IPS-18c (cell line): Measurements from ENCODE around the gene KSR2.

Source experiments
- H3K4me3 ChIP-seq: 2 replicates; pipeline ENCODE4 v1.7.0; 2013; ENCODE audit warnings: low read depth, mild to moderate bottlenecking, low read length, moderate library complexity; ENCODE audit not compliant: insufficient read depth
- H3K9me3 ChIP-seq: one replicate; pipeline ENCODE4 v1.6.1; 2013; ENCODE audit warnings: mild to moderate bottlenecking, low read length, moderate library complexity; ENCODE audit not compliant: control insufficient read depth, insufficient read depth

KSR2 gene

DNA sequence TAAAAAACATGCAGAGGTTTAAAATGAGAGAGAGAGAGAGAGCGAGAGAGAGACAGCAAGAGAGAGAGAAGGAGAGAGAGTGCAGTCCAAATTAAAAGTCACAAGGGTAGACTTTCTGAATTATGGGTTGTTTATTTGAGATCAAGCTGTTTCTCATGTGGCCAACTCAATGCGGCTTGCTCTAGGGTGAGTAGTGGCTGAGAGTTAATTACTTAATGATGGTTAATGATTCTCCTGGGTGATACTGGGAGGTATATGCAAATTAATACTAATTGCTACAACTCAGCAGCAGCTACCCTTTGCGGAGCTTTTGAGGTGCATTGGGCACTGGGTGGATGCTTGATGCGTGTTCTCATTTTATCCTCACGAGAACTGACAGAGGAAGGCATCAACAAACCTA is 485.3 kb downstream of the KSR2 start:
- H3K4me3 ChIP-seq = no peak overlapping the region
- peaks cover 2% of the 10 kb centered on the region for H3K9me3 ChIP-seq

DNA sequence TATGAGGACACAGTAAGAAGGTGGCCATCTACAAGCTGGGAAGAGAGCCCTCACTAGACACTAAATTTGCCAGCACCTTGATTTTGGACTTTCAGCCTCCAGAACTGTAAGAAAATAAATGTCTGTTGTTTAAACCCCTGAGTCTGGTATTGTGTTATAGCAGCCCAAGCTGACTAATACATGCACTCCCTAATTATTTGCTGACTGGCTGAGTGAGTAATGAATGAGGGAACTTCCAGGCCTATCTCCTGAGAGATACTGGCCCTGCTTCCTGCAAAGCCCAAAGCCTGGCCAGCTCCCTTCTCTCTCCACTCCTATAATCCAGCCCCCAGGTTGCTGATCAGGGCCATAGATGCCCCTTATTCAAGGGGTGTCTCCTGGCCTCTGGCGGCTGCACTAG is 487.3 kb downstream of the KSR2 start:
- no peak overlapping the region for H3K4me3 ChIP-seq
- peaks cover 2% of the 10 kb centered on the region for H3K9me3 ChIP-seq

DNA sequence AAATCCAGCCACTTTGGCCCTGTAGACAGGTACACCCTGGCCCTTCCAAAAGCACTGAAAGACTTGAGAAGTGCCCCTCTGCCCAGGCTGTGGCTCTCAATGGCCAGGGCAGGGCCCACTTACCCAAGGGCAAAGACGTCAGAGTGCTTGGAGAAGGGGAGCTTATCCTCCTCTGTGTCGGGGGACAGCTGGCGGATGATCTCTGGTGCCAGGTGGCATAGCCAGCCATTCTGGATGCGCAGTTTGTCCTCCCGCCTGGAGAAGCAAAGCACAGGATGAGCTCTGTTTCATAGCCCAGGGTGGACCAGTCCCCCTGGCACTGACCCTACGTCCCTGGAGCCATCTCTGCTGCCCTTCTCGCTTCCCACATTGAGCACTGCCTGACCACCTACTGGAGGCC is 492.4 kb downstream of the KSR2 start:
- H3K9me3 ChIP-seq = no peaks in the 10 kb centered on the region
- no peak overlapping the region for H3K4me3 ChIP-seq

DNA sequence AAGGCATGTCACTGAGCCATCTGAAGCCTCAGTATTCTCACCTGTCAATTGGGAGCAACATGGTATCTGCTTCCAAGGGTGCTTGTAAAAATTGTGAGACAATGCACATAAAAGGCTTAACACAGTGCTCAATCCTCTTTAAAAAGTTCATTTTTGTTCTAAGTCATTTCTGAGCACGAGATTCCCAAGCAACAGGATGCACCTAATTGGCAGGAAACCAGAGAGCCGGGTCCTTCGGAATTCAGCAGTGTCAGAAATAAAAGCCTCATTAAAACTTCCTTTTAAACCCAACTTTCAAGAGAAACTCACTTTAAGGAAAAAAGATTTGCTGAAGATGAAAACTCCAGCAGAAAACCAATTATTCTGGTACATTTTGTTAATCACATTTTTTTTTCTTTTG is 494.9 kb downstream of the KSR2 start:
- Histone ChIP-seq H3K4me3 (no peak overlapping the region), H3K9me3 (no peaks in the 10 kb centered on the region)

DNA sequence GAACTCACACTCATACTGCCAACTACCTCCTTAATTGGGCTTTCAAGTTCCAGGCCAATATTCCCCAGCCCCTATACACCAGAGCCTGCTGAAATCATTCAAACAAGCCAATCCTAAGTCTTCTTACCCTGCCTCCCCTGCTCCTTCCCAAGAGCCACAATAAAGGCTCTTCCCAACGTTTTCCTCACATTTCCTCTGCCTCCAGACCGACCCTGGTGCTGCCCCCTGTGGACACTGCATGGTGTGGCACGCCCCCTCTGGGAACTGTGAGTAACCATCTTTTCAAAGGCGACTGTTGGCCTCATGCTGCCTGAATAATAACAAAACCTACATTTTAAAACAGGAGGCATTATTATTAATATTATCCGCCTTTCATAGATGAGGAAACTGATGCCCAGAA is 495.8 kb downstream of the KSR2 start:
- H3K4me3 ChIP-seq = no peak overlapping the region
- no peaks in the 10 kb centered on the region for H3K9me3 ChIP-seq

DNA sequence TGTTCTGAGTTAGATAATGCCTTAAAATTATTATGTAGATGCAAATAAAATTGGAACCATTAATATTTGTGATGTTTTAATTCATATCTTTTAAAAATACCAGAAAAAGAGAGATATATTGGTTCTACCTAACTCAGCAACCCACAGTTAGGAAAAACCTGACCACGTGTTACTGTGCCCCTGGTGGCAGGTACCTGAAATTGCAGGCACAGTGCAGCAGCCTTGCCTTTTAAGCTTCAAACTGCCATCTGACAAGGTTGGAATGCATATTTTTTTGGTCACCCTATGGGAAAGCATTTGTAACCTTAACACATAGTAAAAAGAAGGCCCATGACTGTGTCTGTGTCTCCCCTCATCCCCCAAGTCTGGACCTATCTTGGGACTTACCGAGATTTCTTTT is 498.0 kb downstream of the KSR2 start:
- no peak overlapping the region for H3K4me3 ChIP-seq
- no peaks in the 10 kb centered on the region for H3K9me3 ChIP-seq

DNA sequence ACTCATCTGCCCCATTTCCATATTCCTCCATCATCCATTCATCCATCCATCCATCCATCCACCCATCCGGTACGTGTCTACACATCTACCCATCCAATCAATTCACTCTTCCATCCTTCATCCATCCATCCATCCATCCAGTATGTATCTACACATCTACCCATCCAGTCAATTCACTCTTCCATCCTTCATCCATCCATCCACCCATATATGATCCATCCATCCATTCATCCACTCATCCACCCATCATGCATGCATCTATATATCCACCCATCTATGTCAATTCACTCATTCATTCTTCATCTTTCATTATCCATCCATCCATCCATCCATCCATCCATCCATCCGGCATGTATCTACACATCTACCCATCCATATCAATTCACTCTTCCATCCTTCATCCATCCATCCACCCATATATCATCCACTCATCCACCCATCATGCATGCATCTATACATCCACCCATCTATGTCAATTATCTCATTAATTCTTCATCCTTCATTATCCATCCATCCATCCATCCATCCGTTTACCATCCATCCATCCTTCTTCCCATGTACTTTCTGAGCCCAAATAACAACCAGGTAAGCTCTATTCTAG is 498.8 kb downstream of the KSR2 start:
- no peaks in the 10 kb centered on the region for H3K9me3 ChIP-seq
- no peak overlapping the region for H3K4me3 ChIP-seq

DNA sequence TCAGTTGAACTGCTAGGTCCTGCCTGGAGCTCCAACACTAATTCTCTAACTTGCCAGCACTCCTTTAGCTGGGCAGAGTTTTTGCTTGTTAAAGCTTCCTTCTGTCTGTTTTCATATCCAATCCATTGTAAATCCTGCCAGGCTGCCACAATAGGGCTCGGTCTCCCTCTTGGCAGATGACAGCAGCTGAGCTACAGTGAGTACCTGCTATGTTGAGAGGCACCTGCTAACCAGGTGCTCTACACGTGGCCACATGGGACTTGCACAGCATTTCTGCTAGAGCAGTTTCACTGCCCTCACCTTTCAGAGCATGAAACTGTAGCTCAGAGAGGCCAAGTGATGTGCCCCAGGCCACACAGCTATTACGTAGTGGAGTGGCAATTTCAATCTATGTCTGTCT is 500.8 kb downstream of the KSR2 start:
- Histone ChIP-seq H3K9me3 (no peaks in the 10 kb centered on the region), H3K4me3 (no peak overlapping the region)

DNA sequence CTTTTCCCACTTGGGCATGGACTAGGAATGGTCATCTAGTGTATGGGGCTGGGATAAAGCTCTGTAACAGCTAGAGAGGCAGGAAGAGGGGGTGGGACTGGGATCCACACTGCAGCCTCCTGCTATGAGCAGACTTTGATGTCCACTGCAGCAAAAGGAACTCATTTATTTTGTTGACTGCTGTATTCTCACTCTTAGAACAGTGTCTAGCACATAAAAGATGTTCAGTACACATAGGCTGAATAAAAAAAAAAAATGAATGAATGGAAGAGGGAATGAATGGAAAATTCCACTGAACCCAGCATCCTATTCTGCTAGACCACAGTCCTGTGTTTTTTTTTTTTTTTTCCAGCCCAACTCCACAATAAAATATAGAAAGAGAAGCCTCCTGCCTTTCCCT is 501.2 kb downstream of the KSR2 start:
- H3K9me3 ChIP-seq = no peaks in the 10 kb centered on the region
- no peak overlapping the region for H3K4me3 ChIP-seq

DNA sequence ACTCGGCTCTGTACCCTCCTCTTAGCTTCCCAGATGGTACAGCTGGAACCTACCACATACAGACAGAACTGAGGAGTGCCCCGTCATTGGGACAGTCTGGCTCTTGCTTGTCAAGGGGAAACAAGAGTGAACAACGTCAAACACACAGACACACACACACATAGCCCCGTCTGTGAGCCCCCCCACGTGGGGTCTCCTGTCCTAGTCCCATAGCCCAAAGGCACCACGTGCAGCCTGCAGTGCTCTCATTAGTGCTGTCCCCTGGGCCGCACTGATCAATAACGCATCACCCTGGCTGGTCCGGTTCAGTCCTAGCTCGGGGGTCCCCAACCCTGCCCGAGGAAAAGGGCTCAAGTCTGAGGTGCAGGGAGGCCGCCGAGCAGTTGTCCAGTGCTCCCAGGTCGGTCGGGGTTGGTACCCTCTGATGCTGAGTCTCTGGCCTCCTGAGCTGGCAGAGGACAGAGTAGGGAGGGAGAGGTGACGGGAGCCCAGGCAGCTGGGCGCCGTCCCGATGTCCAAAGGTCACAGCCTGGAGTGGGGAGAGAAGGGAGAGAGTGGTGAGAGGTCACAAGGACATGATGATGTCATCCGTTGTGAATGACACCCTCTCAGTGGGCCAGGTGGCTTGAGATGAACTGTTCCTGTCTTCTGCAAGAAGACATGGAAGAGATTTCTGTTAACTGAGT is 502.0 kb downstream of the KSR2 start:
- no peak overlapping the region for H3K4me3 ChIP-seq

DNA sequence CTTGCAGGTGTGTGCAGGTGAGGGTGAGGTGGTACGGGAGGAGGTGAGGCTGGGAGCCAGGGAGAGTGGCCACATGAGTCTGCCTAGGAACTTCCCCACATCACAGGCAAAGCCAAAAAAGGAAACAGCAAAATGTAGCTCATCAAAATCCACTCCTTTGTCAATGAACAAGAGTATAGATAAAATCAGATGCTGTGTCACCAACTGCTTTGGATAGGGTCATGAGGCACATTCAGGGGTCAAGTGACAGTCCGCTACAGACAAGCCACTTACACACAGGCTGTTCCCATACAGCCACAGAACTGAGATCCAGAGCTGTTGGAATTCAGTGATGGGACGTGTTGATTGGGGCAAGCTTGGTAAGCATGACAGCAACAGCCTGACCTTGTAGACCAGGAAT is 507.1 kb downstream of the KSR2 start:
- no peak overlapping the region for H3K4me3 ChIP-seq
- no peaks in the 10 kb centered on the region for H3K9me3 ChIP-seq

More for the DNA sequence above, 502.0 kb downstream of the KSR2 start:
- no peaks in the 10 kb centered on the region for H3K9me3 ChIP-seq

DNA sequence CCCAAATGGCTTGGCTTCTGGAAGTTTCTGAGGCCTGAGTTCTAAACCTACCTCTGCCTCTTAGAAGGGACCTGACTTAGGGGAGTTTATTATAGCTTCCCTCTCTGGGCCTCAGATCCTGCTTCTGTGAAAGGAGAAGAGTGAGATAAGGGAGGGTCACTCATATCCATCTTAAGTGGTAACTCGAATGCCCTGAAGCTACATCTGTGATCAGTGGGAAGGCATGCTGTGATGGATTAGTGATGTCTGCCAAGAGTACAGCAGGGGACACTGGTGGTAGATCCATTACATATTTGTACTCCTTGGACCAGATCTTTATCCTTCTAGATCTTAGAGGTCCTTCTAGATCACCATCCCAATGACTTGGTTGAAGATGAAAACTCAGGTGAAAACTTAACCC is 509.6 kb downstream of the KSR2 start:
- Histone ChIP-seq H3K9me3 (no peaks in the 10 kb centered on the region), H3K4me3 (no peak overlapping the region)

DNA sequence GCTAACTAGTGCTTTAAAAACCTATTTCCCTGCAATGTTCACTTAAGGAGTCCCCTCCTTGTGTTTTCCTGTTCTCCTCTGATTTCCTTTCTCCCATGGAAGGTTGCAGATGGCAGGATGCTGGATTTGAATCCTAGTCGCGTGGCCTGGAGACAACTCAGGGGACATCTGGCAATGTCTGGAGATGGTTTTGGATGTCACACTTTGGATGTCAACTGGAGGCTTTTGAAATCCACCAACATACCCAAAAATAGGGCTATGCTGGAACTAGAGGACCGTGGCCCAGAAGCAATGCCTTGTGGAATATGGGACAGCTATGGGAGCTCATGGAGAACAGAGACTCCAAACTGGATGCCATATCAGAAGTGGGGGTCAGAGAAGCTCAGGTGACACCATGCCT is 511.6 kb downstream of the KSR2 start:
- Histone ChIP-seq H3K9me3 (no peaks in the 10 kb centered on the region), H3K4me3 (no peak overlapping the region)

DNA sequence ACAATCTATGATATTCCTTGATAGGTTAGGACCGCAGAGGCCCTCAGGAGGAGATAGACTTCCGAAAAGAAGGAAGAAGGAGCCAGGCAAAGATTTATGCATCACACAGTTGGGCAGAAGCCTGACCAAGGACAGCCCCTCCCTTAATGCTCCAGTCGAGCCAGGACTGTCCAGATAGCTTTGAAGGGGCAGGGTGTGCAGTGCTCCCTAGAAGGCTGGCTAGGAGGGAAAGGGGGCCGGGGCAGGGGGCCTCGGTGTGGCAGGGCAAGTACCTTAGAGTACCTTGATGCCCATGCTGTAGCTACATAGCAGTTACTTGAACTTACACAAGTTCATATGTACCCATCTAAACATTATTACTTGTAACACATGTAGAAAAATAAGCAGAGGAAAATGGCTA is 512.7 kb downstream of the KSR2 start:
- no peak overlapping the region for H3K4me3 ChIP-seq
- no peaks in the 10 kb centered on the region for H3K9me3 ChIP-seq

DNA sequence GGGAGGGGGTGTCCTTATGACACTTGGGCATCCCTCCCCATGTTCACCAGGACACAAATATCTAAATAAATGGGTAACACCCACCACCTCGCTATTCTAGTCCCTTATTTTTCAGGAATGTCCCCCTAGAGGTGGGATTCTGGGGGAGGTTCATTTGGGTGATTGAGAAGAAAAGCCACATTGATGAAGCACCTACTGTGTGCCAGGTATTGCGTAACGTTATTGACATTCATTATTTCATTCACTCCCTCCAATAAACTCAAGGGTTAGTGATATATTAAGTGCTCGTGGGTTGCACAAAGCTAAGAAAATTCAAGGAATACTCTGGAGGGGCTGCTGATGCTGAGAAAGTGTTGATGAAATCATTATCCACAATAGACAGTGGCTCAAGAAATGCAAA is 514.8 kb downstream of the KSR2 start:
- no peaks in the 10 kb centered on the region for H3K9me3 ChIP-seq
- H3K4me3 ChIP-seq = no peak overlapping the region

DNA sequence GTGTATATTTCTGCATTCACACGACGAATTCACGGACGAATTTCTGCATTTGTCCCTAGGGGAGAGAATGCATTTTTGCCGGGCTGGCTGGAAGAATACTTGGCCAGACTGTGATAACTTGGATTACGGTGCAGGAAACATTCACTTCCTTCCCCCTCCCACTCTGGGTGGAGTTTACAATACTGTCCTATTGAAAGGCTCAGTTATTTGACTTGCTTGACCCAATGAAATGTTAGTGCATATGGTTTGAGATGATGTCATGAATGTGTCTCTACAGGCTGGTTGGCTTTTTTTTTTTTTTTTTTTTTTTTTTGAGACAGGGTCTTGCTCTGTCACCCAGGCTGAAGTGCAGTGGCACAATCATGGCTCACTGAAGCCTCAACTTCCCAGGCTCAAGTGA is 516.7 kb downstream of the KSR2 start:
- H3K4me3 ChIP-seq = no peak overlapping the region
- H3K9me3 ChIP-seq = no peaks in the 10 kb centered on the region

DNA sequence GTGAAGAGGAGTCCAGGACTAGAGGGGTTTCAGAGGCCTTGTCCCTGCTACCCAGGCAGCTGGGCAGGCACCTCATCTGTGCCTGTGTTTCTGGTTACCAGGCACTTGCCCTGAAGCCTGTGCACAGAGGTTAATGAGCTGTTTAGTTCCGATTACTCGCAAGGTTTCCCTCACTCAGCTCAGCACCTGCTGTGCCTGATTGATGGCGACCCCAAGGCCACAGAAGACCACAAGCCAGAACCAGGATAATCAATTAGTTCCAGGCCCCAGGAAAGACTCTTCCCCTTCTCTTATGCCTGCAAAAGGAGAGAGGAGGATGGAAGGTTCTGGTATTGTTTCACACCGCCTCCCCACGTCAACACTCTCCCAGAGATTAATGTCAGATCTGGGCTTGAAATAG is 518.6 kb downstream of the KSR2 start:
- H3K9me3 ChIP-seq = no peaks in the 10 kb centered on the region

DNA sequence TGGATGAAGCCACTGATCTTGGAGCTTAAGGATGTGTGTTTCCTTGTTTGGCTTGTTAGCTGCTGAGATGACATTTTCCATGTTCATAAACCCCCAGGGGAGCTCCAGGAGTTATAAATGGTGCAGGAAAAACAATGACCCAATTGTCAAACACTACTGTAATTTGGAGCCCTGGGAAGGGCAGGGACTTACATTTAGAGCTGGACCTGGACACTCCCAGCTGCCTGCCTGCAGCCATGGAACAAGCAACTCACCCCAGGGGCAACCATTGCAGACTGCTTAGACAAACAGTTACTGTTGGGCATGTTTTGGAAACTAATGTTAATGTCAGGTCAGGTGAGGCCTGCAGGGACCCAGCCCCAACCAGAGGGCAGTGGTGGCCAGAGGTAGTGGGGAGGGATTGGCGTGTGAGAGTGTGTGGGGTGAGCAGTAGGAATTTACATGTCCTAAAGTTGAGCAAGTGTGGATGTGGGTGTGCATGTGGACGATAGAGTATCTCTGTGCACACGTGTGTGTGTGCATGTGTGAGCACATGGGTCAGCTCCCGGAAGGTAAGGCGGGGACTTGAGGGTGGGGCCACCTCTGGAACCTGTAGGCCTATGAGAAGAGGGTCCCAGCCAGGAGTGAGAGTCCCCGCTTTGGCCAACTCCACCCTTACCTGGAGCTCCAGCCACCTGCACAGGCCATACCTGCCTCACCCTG is 521.0 kb downstream of the KSR2 start:
- H3K9me3 ChIP-seq = no peaks in the 10 kb centered on the region
- no peak overlapping the region for H3K4me3 ChIP-seq

More for the DNA sequence above, 518.6 kb downstream of the KSR2 start:
- no peak overlapping the region for H3K4me3 ChIP-seq
